UCSD-AML1 (cell line): ENCODE results near the gene DCUN1D3.
A peak's percentile ranks its signal among the peaks of the same experiment; 100 is the strongest.

Experiments
- DNase-seq: peaks from one replicate; lab custom pipeline; 2025; ENCODE audit not compliant: unreplicated experiment; lab: John Stamatoyannopoulos, UW

The DCUN1D3 gene

DNA sequence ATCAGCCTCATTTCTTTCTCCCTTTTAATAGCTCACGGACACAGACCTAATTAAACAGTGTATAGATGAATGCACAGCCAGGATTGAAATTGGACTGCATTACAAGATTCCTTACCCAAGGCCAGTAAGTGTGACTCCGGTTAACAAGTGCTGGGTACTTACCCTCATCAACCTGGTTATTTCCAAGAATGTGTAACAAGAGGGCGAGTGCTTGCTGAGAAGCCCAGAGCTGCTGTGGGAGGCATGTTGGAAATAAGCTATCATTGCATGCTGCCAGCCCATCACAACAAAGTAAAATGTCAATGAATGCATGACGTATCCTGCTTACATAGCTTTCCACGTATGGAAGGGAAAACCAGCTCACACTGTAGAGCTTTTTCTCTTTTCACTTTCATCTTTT, 19.9 kb upstream of the DCUN1D3 start:
- DNase-seq, result no peak

- no peak for DNase-seq
Observed at GRCh38 chr16:20918486-20919239, 18.5 kb upstream of the DCUN1D3 start.

DNA sequence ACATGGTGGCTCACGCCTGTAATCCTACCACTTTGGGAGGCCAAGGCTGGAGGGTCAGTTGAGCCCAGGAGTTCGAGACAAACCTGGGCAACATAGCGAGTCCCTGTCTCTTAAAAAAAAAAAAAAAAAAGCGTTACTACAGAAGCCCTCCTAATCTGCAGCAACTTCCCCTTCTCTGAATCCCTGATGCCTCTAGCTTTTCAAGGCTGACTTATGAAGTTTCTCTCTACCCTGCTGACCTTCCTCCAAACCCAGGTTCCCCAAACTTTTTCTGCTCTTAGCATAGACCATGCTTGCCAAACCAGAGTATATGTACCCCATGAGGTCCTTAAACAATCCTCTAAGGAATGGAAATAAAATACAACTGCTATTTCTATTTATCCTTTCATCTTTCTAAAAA, 16.8 kb upstream of the DCUN1D3 start:
- DNase-seq, result no peak

- DNase-seq, result no peak
Observed at GRCh38 chr16:20916289-20916688, 16.1 kb upstream of the DCUN1D3 start.

- DNase-seq, result no peak
Observed at GRCh38 chr16:20911361-20911760, 11.2 kb upstream of the DCUN1D3 start.

GRCh38 chr16:20910781-20911321, 10.7 kb upstream of the DCUN1D3 start:
- DNase-seq, result no peak

GRCh38 chr16:20906341-20907255, 6.4 kb upstream of the DCUN1D3 start:
- DNase-seq, result no peak

DNA sequence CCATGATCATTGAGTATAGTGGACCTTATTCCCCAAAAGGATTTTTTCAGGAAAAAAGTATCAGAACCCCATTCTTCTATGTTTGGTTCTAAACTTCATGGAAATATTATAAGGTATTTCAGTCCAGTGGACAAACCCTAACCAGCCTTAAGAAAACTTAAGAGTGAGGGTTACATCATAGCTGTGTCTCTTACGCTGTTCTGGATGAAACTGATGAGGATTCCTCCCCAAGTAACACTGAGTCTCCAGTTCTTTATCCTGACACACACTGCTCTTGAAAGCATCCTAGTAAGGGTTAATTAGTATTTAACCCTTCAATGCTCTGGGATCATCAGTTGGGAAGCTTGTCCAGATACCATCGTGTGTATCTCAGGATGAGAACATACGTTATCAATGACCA, 5.4 kb upstream of the DCUN1D3 start:
- DNase-seq, result no peak

DNA sequence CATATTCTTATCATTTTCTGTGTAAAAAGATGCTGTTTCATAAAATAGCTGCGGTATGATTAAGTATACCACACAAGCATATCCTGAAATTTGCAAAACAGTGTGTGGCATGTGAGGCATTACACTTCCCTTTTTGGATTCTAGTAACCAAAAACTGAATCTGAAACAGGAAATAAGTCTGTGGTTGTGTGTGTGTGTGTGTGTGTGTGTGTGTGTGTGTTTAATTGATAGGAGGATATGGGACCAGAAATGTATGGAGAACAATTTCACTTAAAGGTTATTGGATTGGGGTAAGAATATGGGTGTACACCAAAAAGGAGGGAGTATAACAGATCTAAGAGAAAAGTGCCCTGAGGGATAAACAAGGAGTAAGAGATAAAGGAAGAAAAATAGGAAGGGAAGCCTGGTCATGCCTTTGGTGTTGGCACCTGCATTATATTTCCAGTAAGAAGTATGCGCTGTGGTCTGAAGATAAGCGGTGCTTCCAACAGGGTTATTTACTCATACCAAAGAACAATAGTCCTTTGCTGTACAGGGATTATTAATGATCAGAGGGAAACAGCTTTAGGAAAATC, 4.4 kb upstream of the DCUN1D3 start:
- DNase-seq, result peak; percentile 48

GRCh38 chr16:20903899-20904506, 3.8 kb upstream of the DCUN1D3 start:
- DNase-seq, result no peak

DNA sequence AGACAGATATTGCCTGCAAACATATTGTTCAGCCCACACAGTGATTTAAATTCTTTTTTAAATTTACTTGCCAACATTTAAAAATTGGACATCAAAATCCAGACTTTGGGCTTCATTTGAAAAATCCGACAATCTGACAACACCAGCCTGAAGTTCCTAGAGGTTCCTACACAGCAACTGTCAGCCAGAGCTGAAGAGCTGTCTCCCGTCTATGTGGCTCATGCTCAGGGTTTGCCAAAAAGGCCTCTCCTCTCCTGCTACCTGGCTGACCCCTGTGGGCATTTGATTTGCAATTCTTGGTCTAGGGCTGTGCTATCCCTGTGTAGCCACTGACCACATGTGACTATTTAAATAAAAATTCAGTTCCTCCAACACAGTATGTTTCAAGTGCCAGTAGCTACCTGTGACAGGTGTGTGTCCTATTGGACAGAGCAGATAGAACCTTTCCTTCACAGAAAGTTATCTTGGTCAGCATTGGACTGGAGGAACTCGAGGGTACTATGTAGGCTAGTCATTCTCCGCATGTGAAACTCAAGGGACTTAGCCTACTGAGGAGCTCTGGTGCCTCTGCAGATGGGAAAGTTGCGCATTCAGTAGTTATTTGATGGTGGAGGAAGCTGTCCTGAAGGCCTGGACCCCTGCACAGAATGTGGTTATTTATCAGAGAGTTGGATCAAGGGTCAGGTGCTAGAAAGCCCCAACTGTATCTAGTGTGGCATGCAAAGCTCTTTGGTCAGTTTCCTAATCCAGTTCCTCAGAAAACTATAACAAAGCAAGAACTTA, 3.1 kb upstream of the DCUN1D3 start:
- DNase-seq, result peak; percentile 20

DNA sequence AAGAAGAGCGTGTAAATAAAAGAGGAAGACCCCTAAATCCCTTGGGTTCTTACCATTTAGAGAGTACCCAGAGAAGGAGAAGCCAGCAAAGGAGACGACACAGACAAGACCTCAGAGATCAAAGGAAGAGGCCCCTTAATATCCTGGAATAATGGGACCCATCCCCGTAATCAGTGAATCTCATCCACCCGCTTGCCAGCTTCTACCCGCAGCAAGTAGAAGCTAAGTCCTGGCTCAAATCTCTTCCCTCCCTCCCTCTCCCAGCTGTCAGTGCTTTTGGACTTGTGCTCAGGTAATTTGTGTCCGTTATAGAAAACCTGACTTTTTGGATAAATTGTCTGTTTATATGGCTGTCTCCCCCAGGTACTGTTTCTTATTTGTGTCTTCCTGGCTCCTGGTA, 2.3 kb upstream of the DCUN1D3 start:
- DNase-seq, result no peak

DNA sequence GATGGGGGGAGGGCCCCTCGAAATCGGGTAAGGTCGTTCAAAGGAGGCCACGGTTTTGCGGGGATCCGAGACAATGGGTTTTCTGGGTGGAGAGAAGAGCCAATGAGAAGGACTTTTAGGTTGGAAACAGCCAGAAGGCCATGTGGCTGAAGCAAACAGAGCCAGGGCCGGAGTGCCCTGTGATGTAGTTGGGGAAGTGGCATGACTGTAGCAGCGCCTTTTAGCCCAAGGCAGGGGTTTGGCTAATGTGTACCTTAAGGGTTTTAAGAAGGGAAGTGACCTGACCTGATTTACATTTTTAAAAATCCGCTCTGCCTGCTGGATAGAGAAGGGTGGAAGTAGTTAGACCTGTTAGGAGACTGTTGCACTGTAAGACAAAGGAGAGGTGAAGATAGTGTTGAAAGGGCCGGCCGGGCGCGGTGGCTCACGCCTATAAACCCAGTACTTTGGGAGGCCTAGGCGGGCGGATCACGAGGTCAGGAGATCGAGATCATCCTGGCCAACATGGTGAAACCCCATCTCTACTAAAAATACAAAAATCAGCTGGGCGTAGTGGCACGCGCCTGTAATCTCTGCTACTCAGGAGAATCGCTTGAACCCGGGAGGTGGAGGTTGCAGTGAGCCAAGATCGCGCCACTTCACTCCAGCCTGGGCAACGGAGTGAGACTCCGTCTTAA, 1.4 kb upstream of the DCUN1D3 start:
- peak; percentile 53 for DNase-seq

GRCh38 chr16:20901068-20901435, 894 bp upstream of the DCUN1D3 start:
- no peak for DNase-seq

- DNase-seq, result peak; percentile 48
Observed at GRCh38 chr16:20899477-20900298, 470 bp downstream of the DCUN1D3 start.

DNA sequence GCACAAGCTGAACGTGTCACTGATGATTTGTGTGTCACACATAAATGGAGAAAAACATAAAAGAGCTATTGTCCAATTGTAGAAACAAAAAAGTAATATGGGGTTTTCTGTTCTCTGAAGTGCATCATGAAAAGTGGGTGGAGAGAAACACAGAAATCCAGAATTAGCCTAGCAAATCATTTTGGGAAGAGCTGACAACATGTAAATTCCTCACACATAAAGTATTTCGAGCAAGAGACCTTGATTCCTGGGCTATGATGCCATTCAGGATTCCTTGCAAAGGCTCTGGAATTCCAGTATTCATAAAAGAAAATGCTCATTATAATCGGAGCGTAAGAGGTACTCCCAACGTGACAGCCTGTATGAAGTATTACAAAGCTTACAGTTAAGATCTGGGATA, 1.1 kb downstream of the DCUN1D3 start:
- DNase-seq, result no peak

- no peak for DNase-seq
Observed at GRCh38 chr16:20897922-20898321, 2.2 kb downstream of the DCUN1D3 start.

DNA sequence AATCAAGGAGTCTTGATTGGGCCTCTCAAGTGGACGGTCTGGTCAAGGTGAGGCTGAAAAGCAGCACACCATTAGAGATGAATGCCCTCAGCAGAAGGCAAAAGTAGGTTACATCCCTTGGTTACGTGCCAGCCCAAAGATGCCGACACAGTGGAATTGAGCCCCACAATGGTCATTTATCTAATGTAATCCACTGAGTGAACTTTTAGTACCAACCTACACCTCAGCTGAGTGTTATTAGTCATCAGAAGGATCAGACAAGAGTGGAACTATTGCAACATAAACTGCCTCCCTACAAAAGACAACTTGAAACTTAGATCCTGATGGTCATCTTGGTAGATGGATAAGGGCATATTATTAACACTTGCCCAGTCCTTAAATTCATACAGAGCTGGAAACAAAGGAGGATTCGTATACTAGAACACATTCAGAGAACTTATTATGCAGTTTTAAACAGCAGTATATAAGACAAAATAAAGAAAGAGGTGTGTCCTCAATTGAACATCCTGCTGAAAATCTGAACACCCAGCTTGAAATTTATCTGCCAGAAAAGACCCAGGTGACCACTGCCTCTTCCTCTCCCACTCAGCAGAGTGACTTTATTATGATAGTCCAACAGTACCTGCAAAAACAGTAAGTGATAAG, 2.8 kb downstream of the DCUN1D3 start:
- no peak for DNase-seq

- DNase-seq, result no peak
Observed at GRCh38 chr16:20894388-20894787, 5.8 kb downstream of the DCUN1D3 start.
